Bronchus fibroblast of lung (primary cell): ENCODE measurements around the gene POTEG. TPM values are rescaled to one million over a fixed set of nuclear protein-coding genes. Genes with fewer than 3 reads are reported as not detected.

Source experiments
- total RNA-seq: library from RNA; depleted of rRNA; stranded (reverse); fragments of >200 nt; gene quantifications from 2 replicates; pipeline ENCODE4 v1.2.3, GENCODE V29; 2015

The POTEG gene
- total RNA-seq = not detected in 2 replicates

GRCh38 chr14:19434241-19434640, at the start of gene POTEG:
POTEG (minus strand) TSS chr14:19434341; CDS start chr14:19434289, 52 bp downstream.

